Liver (tissue), 9 donors: ENCODE results near the gene CDCA3. TPM values are rescaled to one million over a fixed set of nuclear protein-coding genes. Genes with fewer than 3 reads are reported as not detected.

Experiments
- DNase-seq: peaks from one replicate; pipeline ENCODE4 v3.0.0-alpha.2; 2017; ENCODE audit warnings: low spot score
- H3K27ac ChIP-seq, 2 donors: one replicate each; pipeline ENCODE4 v1.7.0; 2013; ENCODE audit warnings: inconsistent platforms in 2 of 2, low read length in 2 of 2, control low read depth in 1 of 2, low read depth in 1 of 2, mild to moderate bottlenecking in 1 of 2
- H3K27me3 ChIP-seq, 4 donors: one replicate each; pipeline versions ENCODE4 v1.6.1 to v1.7.0; 2013; ENCODE audit warnings: low read length in 3 of 4, inconsistent platforms in 1 of 4, mild to moderate bottlenecking in 1 of 4, moderate library complexity in 1 of 4; ENCODE audit not compliant: control insufficient read depth in 4 of 4, insufficient read depth in 4 of 4
- H3K36me3 ChIP-seq, 4 donors: one replicate each; pipeline versions ENCODE4 v1.6.1 to v1.7.0; 2013; ENCODE audit warnings: low read length in 3 of 4, mild to moderate bottlenecking in 3 of 4, low read depth in 1 of 4, moderate library complexity in 1 of 4; ENCODE audit not compliant: control insufficient read depth in 4 of 4, insufficient read depth in 3 of 4
- H3K4me1 ChIP-seq, 4 donors: one replicate each; pipeline versions ENCODE4 v1.6.1 to v1.7.0; 2013; ENCODE audit warnings: low read length in 3 of 4, mild to moderate bottlenecking in 3 of 4, moderate library complexity in 1 of 4; ENCODE audit not compliant: control insufficient read depth in 4 of 4, insufficient read depth in 4 of 4
- H3K4me3 ChIP-seq, 3 donors: one replicate each; pipeline versions ENCODE4 v1.6.1 to v1.7.0; 2013; ENCODE audit warnings: low read length in 3 of 3, control low read depth in 1 of 3, low read depth in 1 of 3, mild to moderate bottlenecking in 1 of 3
- H3K9ac ChIP-seq, 2 donors: one replicate each; pipeline ENCODE4 v1.7.0; 2013; ENCODE audit warnings: low read length in 2 of 2, mild to moderate bottlenecking in 2 of 2, moderate library complexity in 2 of 2, control low read depth in 1 of 2, low read depth in 1 of 2
- H3K9me3 ChIP-seq, 4 donors: one replicate each; pipeline versions ENCODE4 v1.6.1 to v1.7.0; 2013; ENCODE audit warnings: low read length in 3 of 4; ENCODE audit not compliant: control insufficient read depth in 4 of 4
- CTCF ChIP-seq: fragments of 150-350 bp; IDR thresholded peaks from 2 replicates; pipeline ENCODE4 v1.5.1; 2017; ENCODE audit warnings: improper control_type of control experiment, low read depth, low read length; ENCODE audit not compliant: missing input control
- EGR1 ChIP-seq, 2 donors: IDR thresholded peaks; 2 replicates each; pipeline ENCODE4 v1.6.1; 2016 to 2018; ENCODE audit warnings: antibody characterized with exemption in 2 of 2, low read depth in 2 of 2
- FOXA1 ChIP-seq: IDR thresholded peaks from 2 replicates; pipeline ENCODE4 v1.6.1; 2016; ENCODE audit warnings: antibody characterized with exemption
- FOXA2 ChIP-seq: IDR thresholded peaks from 2 replicates; pipeline ENCODE4 v1.6.1; 2016; ENCODE audit warnings: antibody characterized with exemption
- HNF4A ChIP-seq, 2 donors: conservative IDR thresholded peaks; 2 replicates each; pipeline ENCODE4 v1.6.1; 2016; ENCODE audit warnings: antibody characterized with exemption in 2 of 2, mild to moderate bottlenecking in 2 of 2
- HNF4G ChIP-seq: IDR thresholded peaks from 2 replicates; pipeline ENCODE4 v1.6.1; 2016; ENCODE audit warnings: antibody characterized with exemption
- JUND ChIP-seq, 2 donors: IDR thresholded peaks; 2 replicates each; pipeline ENCODE4 v1.6.1; 2016; ENCODE audit warnings: antibody characterized with exemption in 2 of 2
- NR2F2 ChIP-seq: IDR thresholded peaks from 2 replicates; pipeline ENCODE4 v1.6.1; 2016; ENCODE audit warnings: antibody characterized with exemption
- RAD21 ChIP-seq, 2 donors: IDR thresholded peaks; 2 replicates each; pipeline ENCODE4 v1.6.1; 2016; ENCODE audit warnings: antibody characterized with exemption in 2 of 2, mild to moderate bottlenecking in 2 of 2
- RXRA ChIP-seq, 2 donors: IDR thresholded peaks; 2 replicates each; pipeline ENCODE4 v1.6.1; 2017 to 2018; ENCODE audit warnings: antibody characterized with exemption in 2 of 2, mild to moderate bottlenecking in 1 of 2
- SP1 ChIP-seq: IDR thresholded peaks from 2 replicates; pipeline ENCODE4 v1.6.1; 2018; ENCODE audit warnings: antibody characterized with exemption, mild to moderate bottlenecking
- TAF1 ChIP-seq: conservative IDR thresholded peaks from 2 replicates; pipeline ENCODE4 v1.6.1; 2016; ENCODE audit warnings: antibody characterized with exemption, mild to moderate bottlenecking
- ZBTB33 ChIP-seq: IDR thresholded peaks from 2 replicates; pipeline ENCODE4 v1.6.1; 2016; ENCODE audit warnings: antibody characterized with exemption
- WGBS: extraction: QIAGEN DNeasy Blood & Tissue Kit; methylation state at CpG from one replicate; pipeline ENCODE4 v1.1.7; 2013; 5-methylcytosine and 5-hydroxymethylcytosine counted together
- polyA plus RNA-seq, 2 donors: library from polyadenylated mRNA; stranded (reverse) in 1 of 2; unstranded in 1 of 2; fragments of 200-250 nt in 1 of 2; fragments of >200 nt in 1 of 2; fragmentation: Nextera tagmentation in 1 of 2; extraction: Ambion mirVana in 1 of 2; gene quantifications; one replicate each; pipeline versions ENCODE4 v1.2.1 to v1.2.3, GENCODE V29; 2013 to 2015
- total RNA-seq, 2 donors: library from RNA; depleted of rRNA; stranded (reverse); fragments of >200 nt; gene quantifications; one replicate each; pipeline ENCODE4 v1.2.3, GENCODE V29; 2014
- donor health status: healthy.
- donor health status: healthy.
- donor health status: healthy.
- donor health status: healthy.
- donor health status: healthy.

Gene CDCA3
- total and polyA plus RNA-seq, 4 donors = 0.25 to 26.0 (median 2.6) TPM

GRCh38 chr12:6860942-6861341 lies 9.9 kb upstream of the CDCA3 start:
- Histone ChIP-seq H3K4me3 (no peak overlapping the region), H3K9me3 (no peaks in the 10 kb centered on the region), H3K4me1 (no peaks in the 10 kb centered on the region), H3K27ac (no peak overlapping the region), H3K9ac (no peak overlapping the region), H3K27me3 (no peaks in the 10 kb centered on the region), H3K36me3 (peaks cover 15 to 82% (median 48%) of the 10 kb centered on the region in 4 donors)
- DNase-seq = no peak
- TF ChIP-seq HNF4G (no peak), EGR1 (IDR thresholded peaks at IDR 0.05; ENCODE audit: low read depth in 2 of 2) (no peak), ZBTB33 (no peak), TAF1 (no peak), FOXA1 (no peak), CTCF (no peak), HNF4A (conservative IDR thresholded peaks at IDR 0.05) (no peak), SP1 (no peak), NR2F2 (no peak), FOXA2 (no peak), RXRA (IDR thresholded peaks at IDR 0.05) (no peak)
- 96% methylated on average over 7 of the region's 7 CpGs for WGBS

- Histone ChIP-seq H3K9ac (no peak overlapping the region), H3K4me3 (no peak overlapping the region), H3K27me3 (no peaks in the 10 kb centered on the region), H3K9me3 (no peaks in the 10 kb centered on the region), H3K36me3 (peaks cover 18 to 82% (median 48%) of the 10 kb centered on the region in 4 donors), H3K4me1 (no peaks in the 10 kb centered on the region), H3K27ac (no peak overlapping the region)
- WGBS = 97% methylated on average over 9 of the region's 9 CpGs
- no peak for DNase-seq
- TF ChIP-seq RAD21 (IDR thresholded peaks at IDR 0.05) = no peak
- no peak for TF ChIP-seq ZBTB33
- TF ChIP-seq TAF1 = no peak
- no peak for TF ChIP-seq SP1
Observed at GRCh38 chr12:6860116-6860515, 9.0 kb upstream of the CDCA3 start.

GRCh38 chr12:6858799-6859198 lies 7.7 kb upstream of the CDCA3 start:
- peaks cover 0 to 3% (median 0%) of the 10 kb centered on the region in 4 donors for H3K4me1 ChIP-seq
- no peak overlapping the region for H3K9ac ChIP-seq
- no peak for TF ChIP-seq JUND (IDR thresholded peaks at IDR 0.05)
- TF ChIP-seq SP1 = no peak
- no peak for TF ChIP-seq HNF4G
- no peak for TF ChIP-seq RAD21 (IDR thresholded peaks at IDR 0.05)
- no peak for TF ChIP-seq ZBTB33
- TF ChIP-seq FOXA2 = no peak
- no peak for TF ChIP-seq NR2F2
- 98% methylated on average over 2 of the region's 2 CpGs for WGBS
- peaks cover 18 to 71% (median 46%) of the 10 kb centered on the region in 4 donors for H3K36me3 ChIP-seq
- no peaks in the 10 kb centered on the region for H3K9me3 ChIP-seq
- H3K27ac ChIP-seq = no peak overlapping the region
- H3K27me3 ChIP-seq = no peaks in the 10 kb centered on the region
- no peak overlapping the region for H3K4me3 ChIP-seq
- no peak for DNase-seq
